T47D (cell line): ENCODE data around the gene DMD.

Experiments used
- DNase-seq, 2 experiments: peaks; one replicate each; pipeline versions ENCODE4 v3.0.0 to v3.0.0-alpha.2; 2011 to 2012; ENCODE audit warnings: low read depth in 1 of 2, low spot score in 1 of 2
- JUND ChIP-seq: IDR thresholded peaks from 2 replicates; pipeline ENCODE4 v1.6.1; 2012; ENCODE audit warnings: low read depth
- in situ Hi-C: cut with HindIII; loops from 2 replicates; pipeline ENCODE4 v1.10.0; 2016; ENCODE audit warnings: low sequenced_read_pairs, low pct_unique_long_range_greater_than_20kb

The DMD gene

DNA sequence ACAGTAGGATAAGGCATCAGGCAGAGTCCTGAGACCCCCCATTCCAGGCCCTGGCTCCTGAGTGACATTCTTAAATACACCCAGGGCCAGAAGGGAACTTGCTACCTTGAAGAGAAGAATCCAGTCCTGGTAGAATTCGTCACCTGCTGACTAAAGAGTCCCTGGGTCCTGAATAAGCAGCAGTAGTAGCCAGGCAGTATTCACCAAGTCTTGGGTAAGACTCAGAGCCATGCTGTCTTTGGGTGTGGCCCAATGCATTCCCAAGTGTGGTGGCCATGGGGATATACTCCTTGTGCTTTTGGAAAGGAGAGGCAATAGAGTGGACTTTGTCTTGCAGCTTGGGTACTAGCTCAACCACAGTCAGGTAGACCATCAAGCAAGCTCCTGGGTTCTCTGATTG lies 359.1 kb downstream of the DMD start:
- in situ Hi-C loops: no loop called here
- TF ChIP-seq JUND: no peak
- no peak for DNase-seq

DNA sequence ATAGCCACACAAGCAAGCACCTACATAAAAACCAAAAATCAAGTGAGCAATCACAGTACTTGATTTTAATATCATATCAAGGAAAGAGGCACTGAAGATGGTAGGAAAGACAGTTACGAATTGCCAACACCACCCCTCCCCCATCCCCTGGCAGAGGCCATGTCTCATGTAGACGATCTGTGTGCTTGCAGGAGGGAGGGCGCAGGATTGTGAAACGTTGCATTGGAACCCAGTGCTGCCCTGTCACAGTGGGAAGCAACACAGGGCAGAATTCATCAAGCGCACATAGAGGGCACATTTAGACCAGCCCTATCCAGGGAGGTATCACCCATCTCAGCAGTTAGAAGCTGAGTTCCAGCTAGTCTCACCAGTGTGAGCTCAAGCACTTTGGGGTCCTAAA lies 359.8 kb downstream of the DMD start:
- no peak for DNase-seq
- TF ChIP-seq JUND: no peak
- in situ Hi-C loops: no loop called here

DNA sequence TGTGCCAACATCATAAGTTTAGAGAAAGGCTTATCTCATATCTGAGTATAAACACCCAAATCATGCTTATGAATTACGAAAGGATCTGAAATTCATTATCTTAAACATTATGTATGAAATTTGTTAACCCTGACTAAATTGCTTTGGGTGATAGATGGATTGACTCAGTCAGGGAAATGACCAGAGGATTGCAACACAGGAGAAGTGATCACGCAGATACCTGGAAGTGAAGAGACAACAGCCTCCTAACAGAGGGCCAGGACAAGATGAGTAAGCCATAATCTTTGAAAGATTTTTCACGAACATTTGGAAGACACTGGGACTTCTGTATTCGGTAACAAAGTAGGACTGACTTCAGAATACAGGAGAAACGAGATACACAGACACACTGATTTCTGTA lies 363.4 kb downstream of the DMD start:
- in situ Hi-C loops: no loop called here
- TF ChIP-seq JUND: no peak

DNA sequence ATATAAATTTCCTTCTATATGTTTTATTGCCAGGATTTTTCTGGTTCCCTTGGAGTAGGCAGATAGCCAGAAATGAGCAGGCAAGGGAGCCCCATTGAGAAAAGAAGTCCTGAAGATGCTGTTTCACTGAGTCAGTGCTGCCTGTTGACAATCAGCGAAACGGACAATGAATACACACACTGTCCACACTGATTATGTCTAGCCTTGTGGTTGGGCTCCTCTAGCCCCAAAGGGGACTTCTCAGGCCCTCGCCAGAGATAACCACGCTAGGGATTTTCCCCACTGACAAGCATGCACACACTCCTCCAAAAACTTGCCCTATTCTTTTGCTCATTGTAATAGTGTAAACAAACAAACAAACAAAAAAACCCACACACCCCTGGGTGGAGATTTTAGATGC lies 369.3 kb downstream of the DMD start:
- in situ Hi-C loops: no loop called here
- no peak for DNase-seq
- no peak for TF ChIP-seq JUND

More for the DNA sequence above, 363.4 kb downstream of the DMD start:
- DNase-seq: no peak

- in situ Hi-C loops: no loop called here
- no peak for TF ChIP-seq JUND
- no peak for DNase-seq
These were observed 371.6 kb downstream of the DMD start for GRCh38 chrX:32839781-32840180.

- DNase-seq: no peak
These were observed 386.3 kb downstream of the DMD start for GRCh38 chrX:32825009-32825408.

DNA sequence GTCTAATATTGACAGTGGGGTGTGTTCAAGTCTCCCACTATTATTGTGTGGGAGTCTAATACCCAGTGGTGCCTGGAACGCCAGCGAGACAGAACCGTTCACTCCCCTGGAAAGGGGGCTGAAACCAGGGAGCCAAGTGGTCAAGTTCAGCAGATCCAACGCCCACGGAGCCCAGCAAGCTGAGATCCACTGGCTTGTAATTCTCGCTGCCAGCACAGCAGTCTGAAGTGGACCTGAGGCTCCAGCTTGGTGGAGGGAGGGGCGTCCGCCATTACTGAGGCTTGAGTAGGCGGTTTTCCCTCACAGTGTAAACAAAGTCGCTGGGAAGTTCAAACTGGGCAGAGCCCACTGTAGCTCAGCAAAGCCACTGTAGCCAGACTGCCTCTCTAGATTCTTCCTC lies 407.3 kb downstream of the DMD start:
- TF ChIP-seq JUND: no peak
- DNase-seq: no peak
- in situ Hi-C loops: no loop called here

More at GRCh38 chrX:32825009-32825408, 386.3 kb downstream of the DMD start:
- in situ Hi-C loops: no loop called here
- no peak for TF ChIP-seq JUND

- no peak for TF ChIP-seq JUND
- in situ Hi-C loops: no loop called here
- no peak for DNase-seq
These were observed 412.4 kb downstream of the DMD start for GRCh38 chrX:32798990-32799389.

GRCh38 chrX:32788936-32789335 lies 422.4 kb downstream of the DMD start:
- no peak for TF ChIP-seq JUND
- no peak for DNase-seq
- in situ Hi-C loops: no loop called here

DNA sequence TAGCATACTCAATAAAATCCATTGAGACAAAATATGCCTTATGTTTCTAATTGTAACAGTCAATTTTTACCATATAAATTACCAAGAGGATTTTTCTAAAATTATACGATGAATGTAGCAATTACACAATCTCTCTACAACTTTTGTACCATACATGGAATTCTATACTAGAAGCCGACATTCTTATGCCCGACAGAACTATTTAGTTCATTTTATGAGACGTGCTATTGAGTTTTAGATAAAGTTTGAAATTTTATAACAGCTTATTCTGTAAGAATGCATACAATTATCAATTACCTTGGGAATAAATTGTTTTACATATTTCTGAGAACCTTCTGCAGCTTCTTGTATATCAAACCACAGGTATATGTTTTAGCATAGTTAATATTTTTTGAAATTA lies 431.2 kb downstream of the DMD start:
- in situ Hi-C loops: no loop called here
- no peak for TF ChIP-seq JUND
- no peak for DNase-seq

DNA sequence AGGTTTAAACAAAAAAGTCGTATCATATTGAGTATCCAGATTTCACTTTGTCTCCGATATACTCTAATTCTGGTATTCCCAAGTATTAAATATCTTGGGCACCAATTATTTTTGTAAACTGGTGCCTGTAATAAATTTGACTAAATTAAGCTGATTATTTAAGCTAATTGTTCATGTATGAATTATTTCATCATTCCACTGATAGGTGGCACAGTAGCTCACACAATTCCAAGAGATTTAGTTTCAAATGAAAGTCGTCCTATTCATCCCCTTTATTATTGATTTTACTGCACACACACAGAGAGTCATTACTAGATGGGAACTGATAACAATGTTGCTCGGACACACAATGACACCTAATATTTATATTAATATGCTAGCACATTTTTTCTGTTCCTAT lies 432.4 kb downstream of the DMD start:
- peak in 1 of 2 experiments; percentile 7 for DNase-seq
- in situ Hi-C loops: no loop called here
- no peak for TF ChIP-seq JUND

GRCh38 chrX:32774966-32775365 lies 436.4 kb downstream of the DMD start:
- in situ Hi-C loops: no loop called here
- no peak for DNase-seq
- no peak for TF ChIP-seq JUND

DNA sequence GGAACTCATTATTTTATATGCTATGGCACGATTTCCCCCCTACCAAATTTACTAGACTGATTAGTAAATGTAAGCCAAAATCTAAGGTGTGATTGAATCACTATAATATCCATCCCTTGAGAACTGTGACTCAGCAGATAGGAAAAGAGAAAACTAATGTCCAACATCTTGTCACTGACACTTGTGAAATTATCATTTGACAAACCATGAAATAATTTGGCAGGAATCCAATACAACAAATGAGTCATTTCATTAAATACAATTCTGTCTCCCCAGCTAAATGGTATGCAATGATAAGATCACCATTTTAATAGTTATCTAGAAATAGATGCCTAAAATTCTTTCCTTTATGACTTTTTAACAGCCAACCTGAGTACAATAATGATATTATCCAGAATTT lies 462.3 kb downstream of the DMD start:
- in situ Hi-C loops: no loop called here
- no peak for DNase-seq
- no peak for TF ChIP-seq JUND

GRCh38 chrX:32745323-32745722 lies 466.0 kb downstream of the DMD start:
- in situ Hi-C loops: no loop called here
- peak in 1 of 2 experiments; percentile 1 for DNase-seq
- TF ChIP-seq JUND: no peak
